HG02678 (cell line): ENCODE data around the gene COL4A2.
A peak's percentile ranks its signal among the peaks of the same experiment; 100 is the strongest.

Experiments used
- ATAC-seq: cut with Tn5 transposase; IDR thresholded peaks from one replicate; pipeline ENCODE4 v1.9.1; 2021; ENCODE audit warnings: mild to moderate bottlenecking, moderate library complexity; ENCODE audit not compliant: unreplicated experiment

COL4A2 gene

DNA sequence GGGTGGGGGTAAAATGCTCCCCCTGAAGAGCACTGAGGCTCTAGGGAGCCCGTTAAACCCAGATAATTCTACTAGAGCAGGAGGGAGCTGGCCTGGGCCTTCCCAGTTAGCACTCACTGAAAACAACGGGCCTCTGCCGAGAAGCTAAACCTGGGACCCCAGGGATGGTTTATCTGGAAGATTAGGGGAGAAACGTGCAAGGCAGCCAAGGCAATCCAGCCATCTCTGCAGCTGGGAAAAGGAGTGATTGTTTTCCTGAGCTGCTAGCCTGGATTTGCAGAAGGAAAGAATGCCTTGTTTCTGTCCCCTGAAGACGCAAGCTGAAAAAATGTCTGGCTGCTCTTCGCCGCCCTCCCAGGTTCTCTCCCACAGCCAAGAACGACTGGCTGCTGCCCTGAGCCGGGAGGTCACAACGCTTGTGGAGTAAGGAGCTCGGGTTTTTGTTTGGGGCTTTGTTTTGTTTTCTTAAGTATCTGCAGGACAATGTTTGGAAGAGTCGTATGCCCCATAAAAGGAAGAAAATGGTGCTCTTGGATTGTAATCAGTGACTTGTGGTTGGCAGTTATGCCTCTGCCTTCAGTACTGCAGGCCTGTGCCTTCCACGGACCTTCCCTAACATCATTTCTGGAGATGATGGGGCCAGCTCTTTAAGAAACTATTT is 31.5 kb downstream of the COL4A2 start:
- ATAC-seq: no peak

DNA sequence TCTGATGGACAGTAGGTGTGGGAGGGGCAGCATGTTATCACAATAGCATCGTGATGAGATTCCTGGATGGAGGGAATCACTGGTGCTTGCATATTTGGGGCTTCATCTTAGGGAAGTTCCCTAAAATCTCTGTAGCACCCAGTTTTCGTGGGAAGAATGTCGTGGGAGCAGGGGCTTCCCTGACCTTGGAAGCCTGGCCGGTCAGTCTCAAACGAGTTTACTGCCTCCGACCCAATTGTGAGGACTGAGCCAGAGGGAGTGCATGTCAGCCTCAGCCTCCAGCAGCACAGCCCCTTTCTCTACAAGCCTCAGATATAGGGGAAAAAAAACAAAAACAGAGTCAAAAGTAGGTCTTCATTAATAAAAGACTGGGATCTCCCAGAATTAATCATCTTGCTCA is 32.2 kb downstream of the COL4A2 start:
- ATAC-seq: no peak

DNA sequence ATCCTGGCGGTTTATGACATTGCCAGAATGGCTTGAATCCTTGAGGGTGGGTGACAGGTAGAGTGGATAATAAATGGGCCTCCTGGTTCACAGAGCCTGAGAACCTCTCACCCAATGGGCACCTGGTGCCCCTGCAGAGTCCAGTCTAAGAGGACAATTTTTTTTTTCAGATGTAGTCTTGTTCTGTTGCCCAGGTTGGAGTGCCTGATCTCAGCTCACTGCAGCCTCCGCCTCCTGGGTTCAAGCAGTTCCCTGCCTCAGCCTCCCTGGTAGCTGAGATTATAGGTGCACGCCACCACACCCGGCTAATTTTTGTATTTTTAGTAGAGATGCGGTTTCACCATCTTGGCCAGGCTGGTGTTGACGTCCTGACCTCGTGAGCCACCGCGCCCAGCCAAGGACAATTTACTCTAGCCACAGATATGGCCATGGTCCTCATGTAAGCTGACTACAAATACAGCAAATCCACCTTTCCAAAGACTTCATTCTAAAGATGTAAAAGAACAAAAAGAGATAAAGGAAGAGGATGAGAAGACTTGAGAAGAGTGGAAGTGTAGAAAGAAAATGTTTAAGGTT is 33.0 kb downstream of the COL4A2 start:
- ATAC-seq: no peak

DNA sequence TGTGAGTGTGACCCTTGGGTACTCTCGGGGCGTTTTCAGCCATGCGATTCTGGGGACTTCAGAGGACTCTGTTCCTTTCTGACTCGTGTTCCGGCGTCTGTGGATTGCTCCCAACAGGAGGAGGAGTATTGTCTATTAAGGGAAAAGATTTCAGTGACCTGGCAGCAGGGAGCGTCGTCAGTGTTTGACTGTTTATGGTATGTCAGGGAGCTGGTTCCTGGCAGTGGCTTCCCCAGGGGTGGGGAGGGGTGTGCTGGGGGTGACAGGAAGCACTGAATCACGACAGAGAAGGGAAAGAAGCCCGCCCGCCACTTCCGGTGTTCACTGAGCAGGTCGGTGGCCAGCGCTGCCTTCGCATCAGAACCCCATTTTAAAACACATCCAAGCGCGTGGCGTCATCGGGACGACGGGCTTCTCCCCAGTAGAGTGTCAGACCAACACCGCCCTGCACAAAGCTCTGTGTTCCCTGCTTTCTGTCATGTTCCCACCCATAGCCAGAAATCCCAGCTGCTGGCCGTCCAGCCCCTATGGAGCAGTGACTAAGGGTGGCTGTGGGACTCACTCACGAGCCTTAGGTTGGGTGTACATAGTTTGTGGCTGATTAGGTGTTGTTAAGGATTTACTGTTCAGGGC is 33.8 kb downstream of the COL4A2 start:
- ATAC-seq: peak; percentile 57

DNA sequence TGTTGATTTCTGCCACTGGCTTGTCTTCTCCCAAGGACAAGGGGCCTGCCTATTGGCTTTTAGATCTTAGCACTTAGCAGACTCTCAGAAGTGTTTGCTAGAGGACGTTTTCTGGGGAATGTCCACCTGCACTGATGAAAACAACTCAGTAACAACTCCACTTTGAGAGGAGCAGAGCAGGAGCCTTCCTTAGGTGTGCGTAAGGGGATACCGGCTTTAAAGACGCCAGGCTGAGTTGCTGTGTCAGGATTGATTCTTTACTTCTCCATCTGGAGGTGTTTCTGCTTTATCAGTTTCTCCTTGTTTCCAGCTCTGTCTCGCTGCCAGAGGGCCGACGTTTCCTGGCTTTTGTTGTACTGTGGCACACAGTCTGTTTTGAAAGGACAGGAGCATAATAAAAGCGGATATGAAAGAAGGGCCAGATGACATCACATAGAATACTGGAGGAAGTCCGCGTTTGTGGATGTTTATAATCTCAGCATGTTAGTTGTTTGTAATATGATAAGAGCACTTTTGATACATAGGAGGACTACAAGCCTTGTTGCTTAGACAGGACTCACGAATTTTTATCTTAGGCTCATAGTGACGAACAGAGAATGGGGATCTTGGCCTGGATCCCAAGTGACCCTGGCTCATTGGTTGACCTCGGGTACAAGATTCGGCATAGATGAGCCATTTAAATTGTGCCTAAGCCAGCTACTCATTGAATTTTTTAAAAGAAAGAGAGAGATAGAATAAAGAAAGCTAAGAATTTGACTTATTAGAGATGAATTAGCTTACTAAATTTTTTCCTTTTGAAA is 34.6 kb downstream of the COL4A2 start:
- peak; percentile 77 for ATAC-seq

DNA sequence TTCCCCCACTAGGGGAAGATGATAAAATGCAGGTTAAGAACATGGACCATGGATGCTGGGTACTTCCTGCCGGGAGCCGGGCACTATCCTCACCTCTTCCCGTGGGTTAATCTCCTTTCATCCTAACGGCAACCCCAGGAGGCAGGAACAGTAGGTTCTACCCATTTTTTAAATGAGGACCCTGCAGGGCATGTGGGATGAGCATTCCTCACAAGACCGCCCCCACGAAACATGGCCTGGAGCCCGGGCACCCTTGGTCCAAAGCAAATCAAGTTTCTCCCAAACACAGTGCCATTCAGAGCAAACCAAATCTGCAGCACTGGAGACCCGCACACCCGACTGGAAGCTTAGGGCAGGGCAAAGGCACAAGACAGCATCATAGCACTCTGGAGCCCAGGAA is 35.4 kb downstream of the COL4A2 start:
- no peak for ATAC-seq

DNA sequence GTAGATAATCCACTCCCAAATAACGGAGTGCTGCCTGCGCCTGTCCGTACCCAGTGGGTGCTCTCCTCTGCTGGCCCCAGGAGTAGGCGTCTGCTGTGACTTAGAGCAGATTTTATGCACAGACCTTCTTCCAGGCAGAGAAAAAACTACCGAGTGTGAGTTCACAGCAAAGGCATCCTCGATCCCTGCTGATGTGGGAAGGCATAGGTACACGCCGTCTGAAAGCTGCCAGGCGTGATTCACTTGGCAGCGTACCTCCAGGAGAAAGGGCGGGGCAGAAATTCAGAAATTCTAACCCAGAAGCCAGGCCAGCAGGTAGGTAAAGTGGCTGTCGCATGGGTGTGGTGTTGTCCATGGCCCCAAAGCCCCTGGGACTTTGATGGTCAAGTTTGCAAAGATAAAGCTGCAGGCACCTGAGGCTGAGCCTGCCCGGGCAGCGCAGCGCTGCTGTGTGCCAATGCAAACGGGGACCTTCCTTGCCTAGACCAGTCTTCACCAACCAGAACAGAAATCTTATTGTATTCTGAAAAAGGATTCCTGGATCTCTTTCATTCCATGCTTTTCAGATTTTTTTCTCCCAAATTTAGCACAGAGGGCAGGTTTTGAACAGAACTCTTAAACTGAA is 36.3 kb downstream of the COL4A2 start:
- no peak for ATAC-seq

DNA sequence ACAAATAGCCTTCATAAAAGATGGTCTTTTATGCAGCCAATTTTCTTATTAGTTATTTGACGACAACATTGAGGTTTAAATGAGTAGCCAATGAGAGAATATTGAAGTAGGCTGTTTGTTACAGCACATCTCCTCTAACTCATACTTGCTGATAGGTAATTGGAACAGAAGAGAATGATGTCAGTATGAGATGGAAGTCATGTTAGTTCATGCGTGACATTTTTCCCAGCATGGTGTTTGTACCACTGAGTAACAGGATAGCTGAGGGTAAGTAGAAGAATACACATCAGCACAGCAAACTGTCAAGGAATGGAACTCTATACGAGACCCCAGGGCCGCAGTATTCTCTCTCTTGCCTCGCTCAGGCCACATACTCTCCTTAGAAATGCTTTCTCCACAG is 37.2 kb downstream of the COL4A2 start:
- ATAC-seq: no peak

DNA sequence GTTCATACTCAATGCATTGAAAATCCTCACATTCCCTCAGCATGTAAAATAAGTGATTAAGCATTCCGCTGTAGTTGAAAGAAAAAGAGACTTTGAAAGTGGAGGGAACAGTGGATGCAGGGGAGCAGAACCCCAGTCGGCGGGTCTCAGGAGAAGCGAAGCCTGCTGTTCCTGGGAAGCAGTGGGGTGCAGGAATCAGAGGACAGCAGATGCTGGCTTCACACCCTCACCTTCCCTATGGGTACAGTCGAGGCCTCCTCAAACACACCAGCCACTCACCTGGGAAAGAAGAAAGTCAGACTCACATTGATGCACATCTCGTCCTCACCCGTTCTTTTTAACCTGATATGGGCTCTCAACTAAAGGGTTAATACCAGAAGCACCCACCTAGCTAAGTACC is 38.2 kb downstream of the COL4A2 start:
- ATAC-seq: no peak

DNA sequence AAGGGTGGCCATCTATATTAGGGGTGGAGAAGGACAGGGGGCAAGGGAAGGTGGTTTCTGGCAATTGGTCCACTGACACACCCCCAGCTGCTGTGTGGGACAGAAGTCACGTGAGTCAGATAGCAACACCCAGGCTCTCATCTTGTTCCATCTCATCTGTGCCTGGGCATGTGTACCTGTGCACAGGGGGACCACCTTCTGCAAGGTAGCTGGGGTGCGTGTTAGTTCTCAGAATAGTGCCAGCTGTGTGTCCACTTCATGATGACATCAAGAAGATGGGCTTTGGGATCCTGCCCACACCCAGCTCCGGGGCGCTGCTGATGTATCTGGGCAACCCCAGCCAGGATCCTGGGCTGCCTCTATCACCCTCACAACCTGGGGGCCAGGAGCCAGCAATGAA is 38.6 kb downstream of the COL4A2 start:
- ATAC-seq: no peak

DNA sequence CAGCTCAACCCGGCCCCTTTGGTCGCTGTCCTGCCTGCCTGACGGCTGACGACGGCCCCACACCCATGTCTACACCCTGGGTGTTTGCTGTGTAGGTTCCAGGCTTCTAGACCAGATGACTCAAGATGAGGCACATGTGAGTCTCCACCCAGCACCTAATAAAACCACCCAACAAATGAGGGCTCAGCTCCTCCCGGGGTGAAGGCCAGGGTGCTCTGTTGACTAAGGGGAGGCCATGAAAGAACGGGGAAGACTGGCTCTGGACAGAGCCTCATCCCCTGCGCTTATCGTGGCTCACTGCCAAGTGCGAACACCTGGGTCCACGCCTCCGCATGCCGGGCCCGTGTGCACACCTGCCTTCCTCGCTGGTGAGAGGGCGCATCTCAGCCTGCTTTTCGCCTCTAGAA is 39.6 kb downstream of the COL4A2 start:
- ATAC-seq: no peak

DNA sequence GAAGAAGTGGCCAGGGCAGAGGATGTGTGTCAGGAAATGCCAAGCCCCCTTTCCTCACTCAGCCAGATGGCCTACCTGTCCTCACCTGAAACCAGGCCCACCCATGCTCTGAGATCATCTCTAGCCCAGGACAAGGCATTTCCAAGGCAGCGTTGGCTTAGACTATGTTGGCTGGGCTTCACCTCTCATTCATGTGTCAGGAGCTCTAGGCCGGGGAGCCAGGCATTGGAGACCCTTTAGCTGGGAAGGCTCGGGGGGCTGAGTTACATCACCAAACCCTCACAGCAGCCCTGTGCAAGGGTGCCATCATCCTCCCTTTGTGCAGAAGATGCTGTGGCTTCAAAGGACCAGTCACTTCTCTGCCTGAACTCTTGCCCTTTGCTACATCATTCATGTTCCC is 40.0 kb downstream of the COL4A2 start:
- no peak for ATAC-seq

DNA sequence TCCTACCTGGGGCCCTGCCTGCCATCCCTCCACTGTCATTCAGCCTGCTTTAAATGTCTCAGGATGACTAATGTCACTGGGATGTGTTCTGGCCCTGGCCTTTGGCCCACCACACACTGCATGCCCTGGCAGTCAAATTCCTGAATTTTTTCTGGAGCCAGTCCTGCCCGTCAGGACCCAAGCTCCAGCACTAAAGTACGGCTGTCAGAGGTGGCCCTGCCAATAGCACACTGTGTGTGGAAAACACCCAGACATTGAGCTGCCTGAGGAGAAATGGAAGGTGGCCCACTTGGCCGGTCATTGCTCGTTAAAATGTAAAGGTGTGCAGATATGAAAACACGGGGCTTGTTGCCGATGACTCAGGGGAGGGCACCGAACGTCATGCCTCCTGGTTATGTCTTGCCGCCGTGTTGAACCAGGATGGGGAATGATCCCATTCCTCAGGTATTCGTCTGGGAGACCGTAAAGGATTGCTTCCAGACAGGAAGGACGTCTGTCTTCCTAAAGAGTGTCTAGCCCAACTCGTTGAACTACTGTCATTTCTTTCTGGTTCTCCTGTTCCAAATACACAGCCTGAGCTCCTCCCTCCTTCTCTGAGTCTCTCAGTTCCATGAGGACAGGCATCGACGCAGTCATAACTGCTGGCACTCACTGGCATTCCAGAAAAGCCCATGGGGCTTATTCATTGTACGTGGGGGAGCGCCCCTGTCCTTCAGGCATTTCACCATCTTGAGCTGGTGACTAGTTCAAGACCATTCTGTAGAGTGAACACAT is 40.6 kb downstream of the COL4A2 start:
- ATAC-seq: no peak

DNA sequence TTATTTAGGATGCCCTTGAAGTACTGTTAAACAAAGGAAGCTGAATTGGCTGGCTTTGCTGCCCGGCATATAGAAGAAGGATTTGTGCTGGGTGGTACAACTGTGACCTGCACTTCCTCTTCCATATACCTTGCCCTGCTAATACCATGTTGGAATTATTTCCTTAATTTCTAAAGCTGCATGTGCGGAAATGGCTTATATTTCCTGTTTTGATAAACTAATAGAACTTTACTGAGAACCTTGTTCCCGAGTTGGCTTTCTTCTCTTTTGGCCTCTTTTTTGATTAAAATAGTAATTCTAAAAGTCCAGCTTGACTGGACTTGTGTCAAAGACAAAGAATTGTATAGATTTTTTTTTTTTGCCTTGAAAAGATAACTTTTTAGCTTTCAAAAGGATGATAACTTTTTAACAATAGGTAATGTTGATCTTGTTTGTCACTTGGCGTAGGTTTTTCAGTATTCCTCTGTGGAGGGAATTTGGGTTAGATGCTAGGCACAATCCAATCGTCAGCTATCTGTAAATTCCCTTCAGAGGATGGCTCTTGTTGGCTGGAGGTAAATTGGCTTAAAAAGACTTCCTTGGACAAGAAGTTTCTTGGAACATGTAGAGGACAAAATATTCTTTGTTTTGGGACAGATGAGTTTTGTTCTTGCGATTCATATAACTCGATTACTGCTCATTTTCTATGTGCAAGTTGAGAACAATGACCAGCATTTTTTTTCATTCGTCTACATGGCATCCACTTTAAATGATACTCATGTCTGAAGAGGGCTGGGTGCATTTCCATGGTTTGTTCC is 41.4 kb downstream of the COL4A2 start:
- no peak for ATAC-seq

DNA sequence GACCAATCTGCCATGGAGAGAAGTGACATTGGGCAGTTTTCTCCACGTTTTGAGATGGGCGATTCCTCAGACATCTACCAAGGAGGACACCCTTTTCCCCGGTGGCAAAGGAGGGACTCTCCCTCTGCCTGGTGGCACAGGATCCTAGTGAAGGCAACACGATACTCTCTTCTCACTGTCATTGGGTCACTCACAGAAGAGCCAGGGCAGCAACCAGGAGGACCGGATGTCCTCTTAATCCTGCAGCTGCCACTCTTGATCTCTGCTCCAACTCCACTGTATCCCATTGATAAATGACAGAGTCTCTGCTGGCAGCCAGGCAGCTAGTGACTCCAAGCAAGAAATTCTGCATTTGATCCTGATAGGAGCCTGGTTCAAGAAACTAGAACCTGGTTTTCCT is 42.2 kb downstream of the COL4A2 start:
- no peak for ATAC-seq

DNA sequence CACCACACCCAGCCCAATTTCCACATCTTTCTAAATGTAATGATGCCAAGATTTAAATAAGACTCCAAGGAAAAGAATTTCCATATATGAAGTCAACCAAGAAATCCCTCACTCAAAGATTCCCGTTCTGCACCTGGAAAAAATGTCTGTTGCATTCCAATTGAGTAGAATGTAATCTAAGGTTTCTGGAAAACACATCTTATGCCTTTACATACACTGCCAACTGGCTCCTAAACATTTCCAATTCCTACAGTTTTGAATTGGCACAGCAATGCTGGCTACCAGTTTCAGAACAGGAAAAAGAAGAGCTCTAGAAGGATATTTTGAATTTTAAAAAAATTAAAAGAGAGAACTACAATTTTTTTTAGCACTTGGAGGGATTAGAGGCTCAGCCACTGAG is 43.0 kb downstream of the COL4A2 start:
- no peak for ATAC-seq

DNA sequence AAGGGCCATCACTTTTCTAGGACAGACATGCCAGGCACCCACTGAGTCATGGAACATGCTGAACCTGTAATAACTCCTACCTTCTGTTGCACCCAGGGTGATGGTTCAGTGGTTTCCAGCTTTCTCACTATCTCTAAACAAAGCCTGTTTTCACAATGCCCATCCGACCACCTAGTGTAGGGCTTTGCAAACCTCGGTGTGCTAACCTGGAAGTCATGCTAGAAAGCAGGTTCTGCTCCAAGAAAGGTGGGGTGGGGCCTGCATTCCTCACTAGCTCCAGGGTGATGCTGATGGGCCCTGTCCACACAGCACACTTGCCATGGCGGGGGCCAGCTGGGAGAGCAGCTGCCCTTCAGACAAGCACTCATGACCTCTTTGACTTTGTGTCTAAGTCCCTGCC is 43.4 kb downstream of the COL4A2 start:
- no peak for ATAC-seq

DNA sequence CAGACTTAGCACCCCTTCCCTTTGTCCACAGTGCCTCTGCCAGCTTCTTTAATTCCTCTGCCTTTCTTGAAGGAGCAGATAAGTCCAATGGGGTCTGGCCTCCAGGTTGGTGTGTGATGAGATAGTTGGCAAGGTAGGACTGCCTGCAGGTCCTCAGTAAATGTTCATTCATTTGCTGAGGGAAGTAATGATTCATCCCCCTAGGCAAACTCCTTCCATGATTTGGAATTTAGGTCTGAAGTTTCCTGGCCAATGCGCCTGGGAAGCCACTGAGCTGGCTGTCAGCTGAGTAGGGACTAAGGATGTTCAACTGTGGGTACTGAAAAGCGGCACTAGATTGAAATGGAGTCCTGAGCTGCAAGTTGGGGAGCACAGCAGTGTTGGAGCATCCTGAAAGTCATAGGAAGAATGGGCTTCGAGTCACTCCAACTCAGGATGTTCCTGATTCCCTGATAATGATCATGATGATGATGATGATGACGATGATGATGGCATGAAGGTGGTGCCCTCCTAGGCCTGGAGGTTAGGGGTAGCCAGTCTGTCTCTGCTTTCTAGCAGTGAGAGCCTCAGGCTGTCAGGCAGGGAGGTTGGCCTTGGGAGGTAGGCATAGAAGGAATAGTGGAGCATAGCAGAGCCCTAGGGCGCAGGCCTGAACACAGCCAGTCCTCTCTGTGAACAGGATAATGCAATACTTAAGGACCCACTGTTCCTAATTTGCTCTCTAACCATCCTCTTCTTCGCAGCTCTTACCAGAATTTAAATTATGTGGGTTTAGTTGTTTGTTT is 44.7 kb downstream of the COL4A2 start:
- ATAC-seq: no peak

DNA sequence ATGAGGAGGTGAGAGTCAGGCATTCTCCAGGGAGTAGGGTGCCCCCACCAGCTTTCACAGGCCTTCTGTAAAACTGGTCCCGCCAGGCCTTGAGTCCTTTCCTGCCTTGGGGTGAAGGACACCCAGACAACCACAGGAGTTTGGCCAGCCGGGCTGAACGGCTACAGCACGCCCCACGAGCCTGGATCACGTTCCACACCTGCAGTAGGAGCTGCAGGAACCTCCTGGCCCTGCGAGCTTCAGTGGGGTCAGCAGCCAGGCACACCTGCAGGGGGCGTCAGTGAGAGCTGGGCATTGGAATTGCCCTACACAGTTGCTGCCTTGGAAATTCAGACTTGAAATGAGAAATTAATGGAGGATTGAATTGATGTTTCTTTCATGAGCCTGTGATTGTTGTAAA is 45.7 kb downstream of the COL4A2 start:
- ATAC-seq: no peak
